Activated CD4-positive, alpha-beta T cell treated with anti-CD3 and anti-CD28 coated beads for 24 hours (primary cell): Measurements from ENCODE around the gene ZNF548.
"Not testable (repeated sequence)": the region's sequence is repeated elsewhere in the genome, so short reads cannot be mapped to it uniquely, and the experiment has no call there.

Experiments
- DNase-seq, 2 donors: peaks; one replicate each; pipeline ENCODE4 v3.0.0-alpha.2; 2020; ENCODE audit warnings: low read depth in 2 of 2

ZNF548 gene

DNA sequence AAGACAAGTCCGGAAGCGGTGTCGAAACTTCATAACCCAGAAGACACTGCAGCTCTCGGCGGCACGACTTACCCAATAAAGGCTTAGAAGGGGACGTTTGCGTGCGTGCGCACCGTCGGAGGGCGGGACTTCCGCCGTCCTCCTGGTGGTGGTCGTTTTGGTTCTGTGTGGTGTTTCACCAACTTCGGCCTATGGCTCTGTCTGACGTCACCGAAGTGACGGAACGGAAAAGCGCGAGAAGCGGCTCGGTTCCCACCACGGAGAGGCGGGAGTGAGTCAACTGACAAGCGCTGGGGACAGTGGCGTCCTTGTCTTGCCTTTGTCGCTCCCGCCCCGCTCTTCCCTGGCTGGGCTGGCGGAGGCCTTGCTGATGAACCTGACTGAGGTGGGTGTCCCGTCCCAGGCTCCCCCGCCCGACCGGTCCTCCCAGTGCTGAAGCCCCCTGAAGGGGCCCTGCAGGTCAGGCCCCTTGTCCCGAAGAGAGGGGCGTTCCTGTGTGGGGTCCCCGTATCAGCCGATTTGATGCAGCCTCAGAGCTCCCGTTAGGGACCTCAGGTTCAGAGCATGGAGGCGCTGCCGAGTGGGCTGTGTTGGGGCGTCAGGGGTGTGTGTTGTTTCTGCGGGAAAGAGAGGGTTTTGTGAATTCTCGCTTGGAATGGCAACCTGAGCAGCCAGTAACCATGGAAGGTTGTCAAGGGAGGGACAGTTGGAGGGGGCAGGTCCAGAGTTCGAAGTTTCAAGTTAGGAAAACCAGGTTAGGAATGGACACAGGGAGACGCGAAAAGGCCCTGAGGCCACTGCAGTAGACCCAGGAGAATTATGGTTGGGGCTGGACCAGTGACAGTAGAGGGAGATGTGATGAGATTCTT, at the start of gene ZNF548:
ZNF548 (plus strand) TSS at position 125 of the 869 bp plus-strand sequence; CDS start at position 371, 246 bp downstream.
- DNase-seq: peak; percentile 89 to 90

GRCh38 chr19:57342582-57342981, 47.1 kb upstream of the ZNF548 start:
- no peak for DNase-seq

DNA sequence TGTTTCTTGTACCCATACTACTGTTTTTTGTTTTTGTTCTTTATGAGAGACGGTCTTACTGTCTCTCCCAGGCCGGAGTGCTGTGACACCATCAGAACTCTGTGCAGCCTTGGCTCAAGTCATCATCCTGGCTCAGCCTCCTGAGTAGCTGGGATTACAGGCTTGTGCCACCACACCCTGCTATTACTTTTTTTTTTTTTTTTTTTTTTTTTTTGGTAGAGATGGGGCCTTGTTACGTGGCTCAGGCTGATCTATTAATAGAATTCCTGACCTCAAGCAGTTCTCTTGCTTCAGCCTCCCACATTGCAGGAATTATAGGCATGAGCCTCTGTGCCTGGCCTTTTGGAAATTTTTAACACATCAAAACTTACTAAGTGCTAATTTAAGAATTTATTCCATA, 41.5 kb upstream of the ZNF548 start:
- DNase-seq: no peak

- peak; percentile 61 to 69 for DNase-seq
Measured at GRCh38 chr19:57350877-57351805, 38.5 kb upstream of the ZNF548 start, which contains the start of gene ZNF304. Gene ZNF304, plus strand, starts transcription at chr19:57351271. Its CDS starts 394 bp downstream, at chr19:57351665.

DNA sequence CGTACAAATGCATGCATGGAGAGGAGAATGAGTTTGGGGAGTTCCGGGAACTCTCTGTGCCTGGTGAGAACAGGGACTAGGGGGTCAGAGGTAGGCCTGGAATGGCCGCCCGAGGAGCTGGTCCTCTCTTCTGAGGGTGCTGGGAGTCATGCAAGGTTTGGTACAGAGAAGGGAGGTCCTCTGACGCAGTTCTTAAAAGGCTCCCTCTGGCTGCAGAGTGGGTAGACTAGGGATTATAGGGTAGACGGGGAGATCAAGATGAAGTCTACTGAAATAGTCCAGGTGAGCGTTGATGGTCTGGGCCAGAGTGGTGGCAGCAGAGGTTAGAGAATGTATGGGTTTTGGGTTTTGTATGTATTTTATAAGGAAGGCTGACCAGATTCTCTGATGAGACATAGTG, 37.8 kb upstream of the ZNF548 start:
- DNase-seq: no peak

GRCh38 chr19:57355916-57356315, 33.7 kb upstream of the ZNF548 start:
- DNase-seq: no peak

DNA sequence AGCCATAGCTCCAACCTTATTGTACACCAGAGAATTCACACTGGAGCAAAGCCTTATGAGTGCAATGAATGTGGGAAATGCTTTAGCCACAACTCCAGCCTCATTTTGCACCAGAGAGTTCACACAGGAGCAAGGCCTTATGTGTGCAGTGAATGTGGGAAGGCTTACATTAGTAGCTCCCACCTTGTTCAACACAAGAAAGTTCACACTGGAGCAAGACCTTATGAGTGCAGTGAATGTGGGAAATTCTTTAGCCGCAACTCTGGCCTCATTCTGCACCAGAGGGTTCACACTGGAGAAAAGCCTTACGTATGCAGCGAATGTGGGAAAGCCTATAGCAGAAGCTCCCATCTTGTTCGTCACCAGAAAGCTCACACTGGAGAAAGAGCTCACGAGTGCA, 32.2 kb upstream of the ZNF548 start:
- DNase-seq: no peak

DNA sequence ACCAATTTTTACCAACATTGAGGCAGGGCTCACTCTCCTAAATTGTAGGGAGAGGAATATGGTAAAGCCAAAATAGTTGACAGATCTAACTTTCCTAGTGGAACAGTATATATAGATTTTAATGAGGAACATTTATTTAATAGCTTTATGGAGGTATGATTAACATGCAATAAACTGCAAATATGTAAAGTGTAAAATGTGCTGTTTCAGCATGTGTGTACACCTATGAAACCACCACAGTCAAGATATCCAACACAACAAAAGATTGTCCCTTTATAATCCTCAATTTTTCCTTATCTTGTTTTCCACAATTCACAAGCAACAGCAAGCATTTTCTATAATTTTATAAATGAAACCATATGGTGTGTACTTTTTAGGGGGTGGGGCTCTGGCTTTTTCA, 30.4 kb upstream of the ZNF548 start:
- DNase-seq: no peak

DNA sequence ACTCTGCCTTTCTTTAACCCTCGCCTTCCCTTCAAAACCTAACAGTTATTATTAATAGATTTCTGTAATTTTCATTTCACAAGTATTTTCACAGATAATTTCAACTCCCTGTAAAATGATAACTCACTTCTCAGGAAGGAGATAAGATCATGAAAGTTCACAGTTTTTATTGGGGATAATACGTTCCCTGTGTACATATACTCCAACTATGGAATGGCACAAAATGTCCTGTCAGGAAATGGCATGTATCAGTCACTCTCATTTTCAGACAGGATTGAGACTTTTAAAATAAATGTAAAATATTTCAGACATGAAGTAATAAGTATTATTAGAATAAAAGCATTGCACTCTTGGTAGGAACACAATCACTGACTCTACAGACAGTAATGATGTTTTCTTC, 27.2 kb upstream of the ZNF548 start:
- DNase-seq: no peak

DNA sequence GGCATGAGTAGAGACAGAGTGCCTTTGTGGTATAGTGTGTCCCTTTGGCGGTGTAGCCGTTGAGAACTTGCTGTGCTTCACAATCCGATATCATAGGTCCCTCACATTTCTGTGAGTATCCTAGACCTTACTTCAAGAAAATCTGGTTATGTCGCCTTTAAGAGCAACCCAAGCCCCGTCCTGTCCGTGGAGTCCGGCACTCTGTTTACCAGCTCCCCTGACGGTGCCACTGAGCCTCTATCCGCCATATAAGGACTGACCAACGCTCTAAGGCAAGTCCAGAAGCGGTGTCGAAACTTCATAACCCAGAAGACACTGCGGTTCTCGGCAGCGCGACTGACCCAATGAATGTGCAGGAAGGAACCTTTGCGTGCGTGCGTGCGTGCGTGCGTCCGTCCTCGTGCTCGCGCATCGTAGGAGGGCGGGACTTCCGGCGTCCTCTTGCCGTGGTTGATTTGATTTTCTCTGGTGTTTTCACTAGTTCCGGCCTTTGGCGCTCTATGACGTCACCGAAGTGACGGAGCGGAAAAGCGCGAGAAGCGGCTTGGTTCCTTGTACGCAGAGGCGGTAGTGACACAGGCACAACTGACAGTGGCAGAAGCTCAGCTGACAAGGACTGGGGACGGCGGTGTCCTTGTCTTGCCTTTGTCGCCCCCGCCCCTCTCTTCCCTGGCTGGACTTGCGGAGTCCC, 26.5 kb upstream of the ZNF548 start, which contains the start of the genes TRAPPC2B and ZNF547:
TRAPPC2B (plus strand) TSS at position 555 of the 691 bp plus-strand sequence. CDS start 1,283 bp downstream, outside the sequence.
ZNF547 (plus strand) TSS at position 555 of the 691 bp plus-strand sequence. CDS start 5,005 bp downstream, outside the sequence.
- peak; percentile 93 to 95 for DNase-seq

DNA sequence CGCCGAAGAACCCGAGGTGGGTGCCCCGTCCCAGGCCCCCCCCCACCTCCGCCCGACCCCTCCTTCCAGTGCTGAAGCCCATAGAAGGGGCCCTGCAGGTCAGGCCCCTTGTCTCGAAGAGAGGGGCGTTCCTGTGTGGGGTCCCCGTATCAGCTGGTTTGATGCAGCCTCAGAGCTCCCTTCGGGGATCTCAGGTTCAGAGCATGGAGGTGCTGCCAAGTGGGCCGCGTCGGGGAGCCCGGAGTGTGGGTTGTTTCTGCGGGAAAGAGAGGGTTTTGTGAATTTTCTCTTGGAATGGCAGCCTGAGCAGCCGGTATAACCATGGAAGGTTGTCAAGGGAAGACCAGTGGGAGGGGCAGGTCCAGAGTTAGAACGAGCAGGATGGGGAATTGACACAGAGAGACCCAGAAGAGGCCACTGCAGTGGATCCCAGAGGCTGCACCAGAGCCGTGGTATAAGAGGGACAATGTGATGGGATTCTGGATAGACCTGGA, 25.9 kb upstream of the ZNF548 start:
- no peak for DNase-seq

GRCh38 chr19:57366776-57367175, 22.9 kb upstream of the ZNF548 start:
- no peak for DNase-seq

DNA sequence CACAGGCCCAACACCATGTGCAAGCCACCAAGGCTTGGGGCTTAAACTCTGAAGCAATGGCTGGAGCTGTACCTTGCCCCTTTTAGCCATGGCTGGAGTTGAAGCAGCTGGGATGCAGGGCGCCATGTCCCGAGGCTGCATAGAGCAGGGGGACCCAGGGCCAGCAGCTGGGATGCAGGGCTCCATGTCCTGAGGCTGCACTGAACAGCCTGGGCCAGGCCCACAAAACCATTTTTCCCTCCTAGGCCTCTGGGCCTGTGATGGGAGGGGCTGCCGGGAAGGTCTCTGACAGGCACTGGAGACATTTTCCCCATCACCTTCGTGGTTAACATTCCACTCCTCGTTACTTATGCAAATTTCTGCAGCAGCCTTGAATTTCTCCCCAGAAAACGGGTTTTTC, 15.5 kb upstream of the ZNF548 start:
- DNase-seq: no peak

- not testable (repeated sequence) for DNase-seq
Measured at GRCh38 chr19:57374647-57375046, 15.0 kb upstream of the ZNF548 start.

- no peak for DNase-seq
Measured at GRCh38 chr19:57376151-57376550, 13.5 kb upstream of the ZNF548 start.

DNA sequence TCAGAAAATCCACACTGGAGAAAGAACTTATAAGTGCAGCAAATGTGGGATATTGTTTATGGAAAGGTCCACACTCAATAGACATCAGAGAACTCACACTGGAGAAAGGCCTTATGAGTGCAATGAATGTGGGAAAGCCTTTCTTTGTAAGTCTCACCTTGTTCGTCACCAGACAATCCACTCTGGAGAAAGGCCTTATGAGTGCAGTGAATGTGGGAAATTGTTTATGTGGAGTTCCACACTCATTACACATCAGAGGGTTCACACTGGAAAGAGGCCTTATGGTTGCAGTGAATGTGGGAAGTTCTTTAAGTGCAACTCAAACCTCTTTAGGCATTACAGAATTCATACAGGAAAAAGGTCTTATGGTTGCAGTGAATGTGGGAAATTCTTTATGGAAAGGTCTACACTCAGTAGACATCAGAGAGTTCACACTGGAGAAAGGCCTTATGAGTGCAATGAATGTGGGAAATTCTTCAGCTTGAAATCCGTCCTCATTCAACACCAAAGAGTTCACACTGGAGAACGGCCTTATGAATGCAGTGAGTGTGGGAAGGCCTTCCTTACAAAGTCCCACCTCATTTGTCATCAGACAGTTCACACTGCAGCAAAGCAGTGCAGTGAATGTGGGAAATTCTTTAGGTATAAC, 12.0 kb upstream of the ZNF548 start:
- no peak for DNase-seq

DNA sequence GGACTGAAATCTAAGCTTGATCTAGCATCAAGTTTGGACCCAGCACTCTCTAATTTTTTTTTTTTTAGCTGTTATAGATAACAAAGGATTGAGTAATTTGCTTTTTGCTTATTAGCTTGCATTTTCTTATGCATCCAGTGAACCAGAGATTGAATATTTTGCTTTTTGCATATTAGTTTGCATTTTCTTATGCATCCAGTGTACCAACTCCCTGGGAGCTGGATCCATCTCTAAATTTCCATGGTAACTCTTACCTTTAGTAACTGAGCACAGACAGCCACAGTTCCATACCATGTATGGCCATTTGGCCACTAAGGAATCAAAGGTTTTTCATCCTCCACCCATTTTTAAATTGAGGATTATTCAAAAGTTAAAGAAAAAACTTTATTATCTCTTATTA, 8.7 kb upstream of the ZNF548 start:
- no peak for DNase-seq

GRCh38 chr19:57382806-57383488, 6.7 kb upstream of the ZNF548 start:
- DNase-seq: no peak

DNA sequence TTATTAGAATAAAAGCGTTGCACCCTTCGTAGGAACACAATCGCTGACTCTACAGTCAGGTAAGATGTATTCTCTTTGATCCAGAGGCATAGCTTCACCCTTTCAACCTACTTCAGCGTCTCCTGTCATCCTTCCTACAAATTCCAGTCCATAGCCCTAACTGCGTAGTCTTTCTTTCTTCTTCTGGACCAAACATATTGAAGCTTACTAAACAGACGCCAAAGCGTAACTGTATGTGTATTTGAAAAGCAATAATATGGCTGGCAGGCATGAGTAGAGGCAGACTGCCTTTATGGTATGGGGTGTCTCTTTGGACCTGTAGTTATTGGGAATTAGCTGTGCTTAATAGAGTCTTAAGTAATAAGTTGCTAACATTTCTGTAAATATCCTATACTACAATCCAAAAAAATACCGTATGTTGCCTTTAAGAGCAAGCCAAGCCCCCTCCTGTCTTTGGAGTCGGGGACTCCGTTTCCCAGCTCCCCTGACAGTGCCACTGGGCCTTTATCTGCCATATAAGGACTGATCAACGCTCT, 392 bp upstream of the ZNF548 start:
- no peak for DNase-seq

GRCh38 chr19:57395710-57396109, 6.1 kb downstream of the ZNF548 start:
- no peak for DNase-seq
